Common myeloid progenitor, CD34-positive (primary cell): Measurements from ENCODE around the gene LIPE.

Experiments used
- CTCF ChIA-PET: fragments of 350-600 bp; sonication (Branson Sonifier 250); formaldehyde crosslinking; loops from one replicate; lab custom pipeline; 2021; ENCODE audit warnings: antibody characterized with exemption; lab: Charles Lee
- POLR2A ChIA-PET: fragments of 350-600 bp; sonication (Branson Sonifier 250); formaldehyde crosslinking; loops from one replicate; lab custom pipeline; 2021; ENCODE audit warnings: antibody characterized with exemption; lab: Charles Lee
- DNase-seq, 3 donors: peaks; one replicate each; pipeline versions ENCODE4 v3.0.0 to v3.0.0-alpha.2; 2013
- H3K27ac ChIP-seq, 2 experiments: 1 replicate in 1 of 2; 2 replicates in 1 of 2; pipeline ENCODE4 v1.7.0; 2013; ENCODE audit warnings: inconsistent platforms in 2 of 2, low read length in 2 of 2, mild to moderate bottlenecking in 2 of 2, low read depth in 1 of 2, moderate library complexity in 1 of 2; ENCODE audit not compliant: severe bottlenecking in 2 of 2, insufficient read depth in 1 of 2, poor library complexity in 1 of 2
- H3K27me3 ChIP-seq, 5 experiments: replicated peaks in 2 of 5; 1 replicate in 3 of 5; 2 replicates in 2 of 5; pipeline versions ENCODE4 v1.6.1 to v1.7.0; 2013; ENCODE audit warnings: low read length in 4 of 5, mild to moderate bottlenecking in 2 of 5, moderate library complexity in 2 of 5, inconsistent platforms in 1 of 5; ENCODE audit not compliant: insufficient read depth in 5 of 5, control insufficient read depth in 4 of 5
- H3K36me3 ChIP-seq, 4 experiments: 1 replicate in 2 of 4; 2 replicates in 2 of 4; pipeline versions ENCODE4 v1.6.1 to v1.7.0; 2013; ENCODE audit warnings: low read length in 3 of 4, control low read depth in 1 of 4, mild to moderate bottlenecking in 1 of 4; ENCODE audit not compliant: control insufficient read depth in 4 of 4, insufficient read depth in 4 of 4
- H3K4me1 ChIP-seq, 4 experiments: 1 replicate in 3 of 4; 2 replicates in 1 of 4; pipeline versions ENCODE4 v1.6.1 to v1.7.1; 2013; ENCODE audit warnings: low read length in 3 of 4, mild to moderate bottlenecking in 3 of 4, control low read depth in 1 of 4, inconsistent platforms in 1 of 4, moderate library complexity in 1 of 4; ENCODE audit not compliant: control insufficient read depth in 4 of 4, insufficient read depth in 4 of 4; ENCODE audit errors: control extremely low read depth in 1 of 4
- H3K4me3 ChIP-seq, 7 experiments: 1 replicate in 4 of 7; 2 replicates in 3 of 7; pipeline versions ENCODE4 v1.5.1 to v1.7.0; 2013; ENCODE audit warnings: mild to moderate bottlenecking in 7 of 7, low read length in 6 of 7, moderate library complexity in 6 of 7, inconsistent platforms in 2 of 7, low read depth in 2 of 7, control low read depth in 1 of 7; ENCODE audit not compliant: insufficient read depth in 4 of 7, control insufficient read depth in 1 of 7; ENCODE audit errors: extremely low read depth in 1 of 7
- H3K9me3 ChIP-seq, 5 experiments: 1 replicate in 4 of 5; 2 replicates in 1 of 5; pipeline versions ENCODE4 v1.6.1 to v1.7.1; 2013; ENCODE audit warnings: low read length in 4 of 5, mild to moderate bottlenecking in 2 of 5, inconsistent platforms in 1 of 5, low read depth in 1 of 5, moderate library complexity in 1 of 5; ENCODE audit not compliant: control insufficient read depth in 4 of 5, insufficient read depth in 2 of 5; ENCODE audit errors: control extremely low read depth in 1 of 5
- WGBS: methylation state at CpG from one replicate; pipeline ENCODE4 v1.1.5; 2013; ENCODE audit not compliant: insufficient coverage; 5-methylcytosine and 5-hydroxymethylcytosine counted together

The LIPE gene

DNA sequence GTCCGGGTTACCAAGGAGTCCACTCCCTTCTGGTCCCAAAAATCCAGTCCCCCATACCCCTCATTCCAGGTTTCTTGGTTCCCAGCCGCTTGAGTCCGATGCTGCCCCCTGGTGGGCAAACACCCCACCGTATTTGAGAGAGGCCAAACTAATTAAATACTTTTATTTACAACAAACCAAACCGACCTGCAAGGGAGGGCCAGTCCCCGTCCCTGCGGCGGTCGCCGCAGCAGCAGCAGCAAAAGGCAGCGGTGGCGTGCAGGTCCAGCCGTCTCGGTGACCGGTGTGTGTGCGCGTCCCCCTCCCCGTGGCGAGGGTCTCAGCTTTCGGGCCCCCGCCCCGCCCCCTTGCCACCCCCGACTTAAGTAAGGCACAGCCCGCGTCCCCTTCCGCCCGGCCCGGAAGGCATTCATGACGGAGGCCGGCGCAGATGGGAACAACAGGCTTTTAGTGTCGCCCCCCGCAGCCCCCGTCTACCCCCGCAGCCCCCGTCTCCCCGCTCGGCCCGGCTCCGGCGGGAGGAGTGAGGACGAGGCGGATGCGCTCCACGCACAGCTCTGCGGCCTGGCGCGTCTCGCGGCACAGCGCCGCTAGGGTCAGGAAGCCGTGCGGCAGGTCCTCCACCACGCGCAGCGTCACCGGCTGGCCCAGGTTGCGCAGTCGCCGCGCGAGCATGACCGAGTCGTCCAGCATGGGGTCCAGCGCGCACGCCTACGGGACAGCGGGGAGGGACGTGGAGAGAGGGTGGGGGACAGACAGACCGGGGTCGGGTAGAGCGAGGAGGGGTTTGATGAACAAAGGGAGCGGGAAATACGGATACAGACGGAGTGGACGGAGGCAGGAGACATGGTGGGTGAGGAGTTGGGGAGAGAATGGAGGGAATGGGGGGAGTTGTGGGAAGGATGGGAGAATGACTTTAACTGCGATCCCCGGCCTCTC lies 25.6 kb downstream of the LIPE start:
- Histone ChIP-seq H3K36me3 (peaks cover 0 to 8% (median 3%) of the 10 kb centered on the region in 4 experiments), H3K4me3 (peak overlapping the region; percentile 12 to 88 (median 65)), H3K4me1 (peaks cover 0 to 30% (median 22%) of the 10 kb centered on the region in 4 experiments), H3K9me3 (no peaks in the 10 kb centered on the region), H3K27ac (no peak overlapping the region), H3K27me3 (no peaks in the 10 kb centered on the region)
- peak; percentile 81 to 91 (median 86) for DNase-seq
- ChIA-PET CTCF (interaction anchor here (0.6 to 2.2 kb wide), 9 partner anchors 9 to 293 kb away, joined by 3 to 16 read pairs (median 7); no protein-coding TSS in a partner anchor), POLR2A (no interaction called here)
- 0% methylated on average over 64 of the region's 80 CpGs for WGBS

DNA sequence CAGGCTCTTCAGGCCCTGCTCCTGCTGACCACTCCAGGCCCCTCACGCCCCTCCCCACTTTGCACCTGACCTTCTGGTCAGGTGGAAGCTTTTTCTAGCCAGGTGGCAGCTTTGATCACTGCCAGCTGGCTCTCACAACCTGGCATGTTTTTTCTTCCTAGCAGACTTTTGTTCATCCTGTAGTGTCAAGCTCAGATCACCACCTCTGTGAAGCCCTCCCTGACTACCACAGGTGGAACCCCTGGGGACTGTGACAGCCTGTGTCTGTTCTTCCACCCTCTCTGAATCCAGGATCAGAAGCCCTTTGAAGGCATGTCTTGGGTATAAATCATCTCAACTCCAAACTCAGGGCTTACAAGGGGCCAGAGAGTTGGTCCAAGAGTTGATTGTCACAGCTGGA lies 26.8 kb downstream of the LIPE start:
- DNase-seq = no peak
- Histone ChIP-seq H3K9me3 (no peaks in the 10 kb centered on the region), H3K4me3 (no peak overlapping the region), H3K27me3 (no peaks in the 10 kb centered on the region), H3K4me1 (peaks cover 0 to 39% (median 32%) of the 10 kb centered on the region in 4 experiments), H3K27ac (no peak overlapping the region), H3K36me3 (peaks cover 0 to 4% (median 2%) of the 10 kb centered on the region in 4 experiments)
- POLR2A ChIA-PET = no interaction called here
- CTCF ChIA-PET = interaction anchor here (0.9 to 2.2 kb wide), 12 partner anchors 9 to 291 kb away, joined by 3 to 16 read pairs (median 6); partner anchors contain the start of gene POU2F2
- 86% methylated on average over 1 of the region's 1 CpG for WGBS

DNA sequence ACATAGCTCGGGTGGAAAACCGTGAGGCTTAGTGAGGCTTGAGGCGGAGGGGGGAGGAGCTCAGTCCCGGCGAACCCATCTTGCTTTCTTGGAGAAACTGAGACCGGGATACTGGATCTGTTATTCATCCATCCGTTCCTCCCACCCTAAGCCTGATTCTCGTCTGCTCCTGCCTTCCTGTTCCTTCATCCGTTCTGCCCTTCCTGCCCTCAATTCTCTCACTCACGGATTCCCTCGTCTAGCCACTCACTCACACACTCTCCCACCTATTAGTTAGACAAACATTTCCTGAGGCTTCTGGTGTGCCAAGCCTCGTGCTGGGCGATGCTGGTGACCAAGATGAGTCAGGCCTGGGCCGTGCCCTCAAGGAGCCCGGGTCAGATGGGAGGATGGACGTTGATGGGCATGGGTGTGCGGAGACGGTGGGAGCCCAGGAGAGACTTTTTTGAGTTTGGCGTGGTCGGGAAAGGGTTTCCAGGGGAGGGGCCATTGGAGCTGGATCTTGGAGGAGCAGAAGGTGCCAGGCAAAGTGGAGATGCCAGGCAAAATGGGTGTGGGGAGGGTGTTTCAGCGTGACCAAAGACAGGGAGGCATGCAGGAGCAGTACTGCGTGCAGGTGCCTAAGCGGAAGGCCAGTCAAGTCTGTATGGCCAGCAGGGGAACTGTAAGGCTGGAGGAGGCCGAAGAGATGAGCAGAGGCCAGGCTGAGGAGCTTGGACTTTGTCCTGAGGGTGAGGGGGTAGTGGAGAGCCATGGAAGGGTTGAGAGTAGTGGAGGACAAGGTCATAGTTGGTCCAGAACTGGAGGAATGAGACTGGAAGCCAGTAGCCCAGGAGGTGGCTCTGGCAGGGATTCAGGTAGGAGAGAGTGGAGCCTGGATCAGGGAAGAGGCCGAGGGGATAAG lies 29.7 kb downstream of the LIPE start:
- WGBS = 33% methylated on average over 21 of the region's 25 CpGs
- no peak for DNase-seq
- ChIA-PET CTCF (interaction anchor here (1.2 to 1.3 kb wide), 2 partner anchors 11 to 43 kb away, joined by 3 read pairs; no protein-coding TSS in a partner anchor), POLR2A (interaction anchor here (0.6 to 1.0 kb wide), 3 partner anchors 15 to 26 kb away, joined by 3 to 4 read pairs (median 3); no protein-coding TSS in a partner anchor)
- Histone ChIP-seq H3K27me3 (no peaks in the 10 kb centered on the region), H3K4me3 (peak overlapping the region; percentile 45 to 97 (median 85)), H3K27ac (peak overlapping the region; percentile 76 to 88), H3K4me1 (peaks cover 0 to 38% (median 31%) of the 10 kb centered on the region in 4 experiments), H3K9me3 (no peaks in the 10 kb centered on the region), H3K36me3 (no peaks in the 10 kb centered on the region)

DNA sequence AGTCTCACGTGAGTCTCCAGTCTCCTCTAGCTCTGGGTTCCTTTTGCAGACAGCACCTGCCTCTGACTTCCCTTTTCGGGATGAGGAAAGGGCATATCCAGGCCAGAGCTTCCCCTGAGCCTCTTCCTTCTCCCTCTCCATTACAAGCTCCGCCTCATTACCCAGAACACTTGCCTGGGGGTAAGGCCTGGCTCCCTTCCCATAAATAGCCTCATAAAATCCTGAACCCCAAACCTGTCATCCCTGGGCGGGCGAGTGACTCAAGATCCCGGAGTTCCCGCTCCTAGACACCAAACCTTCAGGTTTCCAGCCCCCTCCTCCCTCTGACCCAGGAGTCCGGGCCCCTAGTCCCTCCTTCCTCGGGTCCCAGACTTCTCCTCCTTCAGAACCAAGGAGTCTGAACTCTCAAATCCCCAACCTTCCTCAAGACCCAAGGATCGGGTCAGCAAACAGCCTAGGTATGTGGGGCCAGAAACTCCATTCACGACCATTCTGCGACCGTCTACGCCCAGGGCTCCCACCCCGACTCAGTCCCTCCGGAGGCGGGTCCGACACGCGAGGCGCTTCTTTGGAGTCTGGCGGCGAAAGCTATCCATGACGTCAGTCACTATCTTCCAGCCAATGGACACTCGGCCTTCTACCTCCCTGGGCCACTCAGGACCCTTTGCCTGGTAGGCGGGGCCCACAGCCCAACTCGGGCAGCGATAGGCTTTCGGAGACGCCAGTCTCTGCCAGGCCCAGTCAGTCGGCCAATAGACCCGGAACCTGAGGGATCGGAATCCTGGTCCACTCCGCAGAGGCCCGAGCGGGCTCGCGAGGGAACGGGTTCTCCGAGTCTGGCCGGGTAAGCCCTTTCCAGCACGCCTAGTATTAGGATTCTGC lies 30.6 kb downstream of the LIPE start:
- peaks cover 0 to 30% (median 25%) of the 10 kb centered on the region in 4 experiments for H3K4me1 ChIP-seq
- peak; percentile 97 to 99 (median 99) for DNase-seq
- under 1% methylated on average over 37 of the region's 42 CpGs for WGBS
- peaks cover 0 to 4% (median 0%) of the 10 kb centered on the region in 5 experiments for H3K27me3 ChIP-seq
- no peaks in the 10 kb centered on the region for H3K36me3 ChIP-seq
- H3K27ac ChIP-seq = peak overlapping the region; percentile 78 to 88
- H3K9me3 ChIP-seq = no peaks in the 10 kb centered on the region
- peak overlapping the region; percentile 45 to 97 (median 85) for H3K4me3 ChIP-seq
- POLR2A ChIA-PET = interaction anchor here (0.6 to 1.0 kb wide), 5 partner anchors 7 to 27 kb away, joined by 3 to 4 read pairs (median 3); no protein-coding TSS in a partner anchor
- CTCF ChIA-PET = interaction anchor here (1.0 to 1.5 kb wide), 4 partner anchors 10 to 15 kb away, joined by 3 to 5 read pairs (median 3); no protein-coding TSS in a partner anchor

DNA sequence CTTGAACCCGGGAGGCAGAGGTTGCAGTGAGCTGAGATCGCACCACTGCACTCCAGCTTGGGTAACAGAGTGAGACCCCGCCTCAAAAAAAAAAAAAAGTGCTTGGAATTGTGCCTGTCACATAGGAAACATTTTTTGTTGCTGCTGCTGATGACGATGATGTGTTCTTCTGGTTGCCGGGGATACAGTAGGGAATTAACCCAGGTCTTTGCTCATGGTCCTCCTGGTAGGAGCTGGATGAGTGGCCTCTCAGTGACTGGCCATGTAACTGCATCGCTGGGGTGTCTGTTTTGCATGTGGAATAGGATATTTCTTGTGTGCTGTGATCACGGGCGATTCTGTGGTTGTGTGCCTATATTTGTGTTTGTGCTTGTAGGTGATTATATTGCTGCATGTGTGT lies 32.4 kb downstream of the LIPE start:
- 95% methylated on average over 5 of the region's 8 CpGs for WGBS
- POLR2A ChIA-PET = no interaction called here
- H3K9me3 ChIP-seq = no peaks in the 10 kb centered on the region
- no peak overlapping the region for H3K4me3 ChIP-seq
- DNase-seq = no peak
- no peaks in the 10 kb centered on the region for H3K36me3 ChIP-seq
- peaks cover 0 to 21% (median 20%) of the 10 kb centered on the region in 4 experiments for H3K4me1 ChIP-seq
- CTCF ChIA-PET = interaction anchor here (0.7 kb wide), 1 partner anchor 12 kb away, joined by 3 read pairs; no protein-coding TSS in a partner anchor
- H3K27me3 ChIP-seq = peaks cover 0 to 21% (median 6%) of the 10 kb centered on the region in 5 experiments
- H3K27ac ChIP-seq = no peak overlapping the region

DNA sequence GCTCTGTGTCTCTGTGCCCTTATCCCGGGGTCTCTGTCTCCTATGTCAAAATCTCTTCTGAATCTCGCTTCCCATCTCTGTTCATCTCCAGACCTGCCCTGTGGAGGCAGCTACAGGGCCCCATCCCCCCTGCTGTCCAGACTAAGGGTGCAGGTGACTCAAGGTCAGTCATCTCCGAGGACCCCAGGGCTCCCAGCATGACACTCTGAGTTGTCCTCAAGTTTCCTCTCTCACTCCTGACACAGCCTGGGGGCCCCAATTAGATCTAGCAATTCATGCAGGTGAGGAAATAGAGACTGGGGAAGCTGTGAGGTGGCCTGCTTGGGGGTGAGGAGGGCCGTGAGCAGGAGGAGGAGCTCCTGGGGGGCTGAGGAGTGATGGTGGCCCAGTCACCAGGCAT lies 35.0 kb downstream of the LIPE start:
- WGBS = 96% methylated on average over 4 of the region's 4 CpGs
- DNase-seq = no peak
- no peaks in the 10 kb centered on the region for H3K9me3 ChIP-seq
- CTCF ChIA-PET = interaction anchor here (0.8 to 1.4 kb wide), 3 partner anchors 8 to 21 kb away, joined by 3 read pairs; no protein-coding TSS in a partner anchor
- peaks cover 0 to 17% (median 12%) of the 10 kb centered on the region in 4 experiments for H3K4me1 ChIP-seq
- no peak overlapping the region for H3K4me3 ChIP-seq
- H3K36me3 ChIP-seq = no peaks in the 10 kb centered on the region
- peaks cover 0 to 32% (median 12%) of the 10 kb centered on the region in 5 experiments for H3K27me3 ChIP-seq
- POLR2A ChIA-PET = no interaction called here
- H3K27ac ChIP-seq = no peak overlapping the region
